HEK293 (cell line): Measurements from ENCODE around the gene FAIM.
A peak's percentile ranks its signal among the peaks of the same experiment; 100 is the strongest.

Experiments
- CTCF ChIA-PET: fragments of 350-600 bp; formaldehyde crosslinking; extraction: SDS; loops from one replicate; lab custom pipeline; 2021; ENCODE audit warnings: antibody characterized with exemption; lab: Yijun Ruan, JAX
- POLR2A ChIA-PET: fragments of 300-600 bp; formaldehyde crosslinking; extraction: SDS; loops from one replicate; lab custom pipeline; 2020; ENCODE audit warnings: antibody characterized with exemption, inconsistent platforms; lab: Yijun Ruan, JAX
- H3K27ac ChIP-seq: fragments of 200-500 bp; sonication (Bioruptor generic); 2 replicates; pipeline ENCODE4 v1.5.1; 2014; ENCODE audit warnings: low read depth, low read length, control low read depth, inconsistent platforms; ENCODE audit errors: extremely low read depth
- H3K36me3 ChIP-seq, 2 experiments: fragments of 200-500 bp in 1 of 2; sonication (Bioruptor generic) in 1 of 2; 1 replicate in 1 of 2; 2 replicates in 1 of 2; pipeline ENCODE4 v1.5.1; 2014 to 2017; ENCODE audit warnings: inconsistent platforms in 2 of 2, low read length in 2 of 2; ENCODE audit not compliant: control insufficient read depth in 2 of 2, insufficient read depth in 1 of 2
- H3K4me1 ChIP-seq: fragments of 200-500 bp; sonication (Bioruptor generic); 2 replicates; pipeline ENCODE4 v1.5.1; 2014; ENCODE audit warnings: mild to moderate bottlenecking, low read length, inconsistent platforms; ENCODE audit not compliant: control insufficient read depth, insufficient read depth
- H3K4me3 ChIP-seq: 2 replicates; pipeline ENCODE4 v1.5.1; 2011; ENCODE audit warnings: low read depth, mild to moderate bottlenecking, control low read depth, low read length, moderate library complexity
- H3K9me3 ChIP-seq: fragments of 200-500 bp; sonication (Bioruptor generic); 2 replicates; pipeline ENCODE4 v1.5.1; 2014; ENCODE audit warnings: low read depth, low read length, inconsistent platforms; ENCODE audit not compliant: control insufficient read depth, insufficient read depth
- HOXC10 ChIP-seq: sonication (generic); formaldehyde crosslinking; IDR thresholded peaks from 2 replicates; pipeline ENCODE4 v1.8.1; 2023; ENCODE audit warnings: mild to moderate bottlenecking, missing genetic modification reagents
- MZF1 ChIP-seq: fragments of 450-650 bp; formaldehyde crosslinking; IDR thresholded peaks from 2 replicates; pipeline ENCODE4 v1.5.1; 2017; ENCODE audit warnings: missing biosample characterization, missing genetic modification characterization, borderline replicate concordance
- ZBTB20 ChIP-seq: fragments of 450-650 bp; formaldehyde crosslinking; IDR thresholded peaks from 2 replicates; pipeline ENCODE4 v1.5.1; 2016; ENCODE audit warnings: missing biosample characterization, missing genetic modification characterization
- ZBTB48 ChIP-seq: fragments of 450-650 bp; formaldehyde crosslinking; IDR thresholded peaks from 2 replicates; pipeline ENCODE4 v1.5.1; 2016; ENCODE audit warnings: missing biosample characterization, missing genetic modification characterization
- ZIC2 ChIP-seq: fragments of 450-650 bp; formaldehyde crosslinking; IDR thresholded peaks from 2 replicates; pipeline ENCODE4 v1.5.1; 2016; ENCODE audit warnings: missing biosample characterization, missing genetic modification characterization
- ZNF121 ChIP-seq: fragments of 450-650 bp; formaldehyde crosslinking; IDR thresholded peaks from 2 replicates; pipeline ENCODE4 v1.5.1; 2016; ENCODE audit warnings: missing biosample characterization, missing genetic modification characterization
- ZNF157 ChIP-seq: fragments of 450-650 bp; formaldehyde crosslinking; IDR thresholded peaks from 2 replicates; pipeline ENCODE4 v1.5.1; 2016; ENCODE audit warnings: missing biosample characterization, missing genetic modification characterization
- ZNF202 ChIP-seq: fragments of 450-650 bp; formaldehyde crosslinking; IDR thresholded peaks from 2 replicates; pipeline ENCODE4 v1.5.1; 2016; ENCODE audit warnings: missing biosample characterization, missing genetic modification characterization, borderline replicate concordance
- ZNF214 ChIP-seq: fragments of 450-650 bp; formaldehyde crosslinking; IDR thresholded peaks from 2 replicates; pipeline ENCODE4 v1.5.1; 2017; ENCODE audit warnings: missing biosample characterization, mild to moderate bottlenecking, missing genetic modification characterization, borderline replicate concordance
- ZNF423 ChIP-seq: fragments of 450-650 bp; formaldehyde crosslinking; IDR thresholded peaks from 2 replicates; pipeline ENCODE4 v1.5.1; 2016; ENCODE audit warnings: missing biosample characterization, missing genetic modification characterization
- ZNF426 ChIP-seq: fragments of 450-650 bp; formaldehyde crosslinking; IDR thresholded peaks from 2 replicates; pipeline ENCODE4 v1.5.1; 2017; ENCODE audit warnings: missing biosample characterization, missing genetic modification characterization, mild to moderate bottlenecking, inconsistent platforms, moderate library complexity
- ZNF48 ChIP-seq: fragments of 450-650 bp; formaldehyde crosslinking; IDR thresholded peaks from 2 replicates; pipeline ENCODE4 v1.5.1; 2016; ENCODE audit warnings: missing biosample characterization, missing genetic modification characterization
- ZNF510 ChIP-seq: fragments of 450-650 bp; formaldehyde crosslinking; IDR thresholded peaks from 2 replicates; pipeline ENCODE4 v1.5.1; 2018; ENCODE audit warnings: mild to moderate bottlenecking, missing genetic modification characterization, missing biosample characterization; ENCODE audit not compliant: insufficient replicate concordance
- ZSCAN30 ChIP-seq: fragments of 450-650 bp; IDR thresholded peaks from 2 replicates; pipeline ENCODE4 v1.5.1; 2018; ENCODE audit warnings: missing biosample characterization, mild to moderate bottlenecking, missing genetic modification characterization, moderate library complexity
- TF ChIP-seq, protein P1 (sequence below): fragments of 450-650 bp; formaldehyde crosslinking; IDR thresholded peaks from 2 replicates; pipeline ENCODE4 v1.5.1; 2016; ENCODE audit warnings: missing biosample characterization, missing genetic modification characterization
- TF ChIP-seq, protein P2 (sequence below): fragments of 450-650 bp; formaldehyde crosslinking; conservative IDR thresholded peaks from 2 replicates; pipeline ENCODE4 v1.5.1; 2016; ENCODE audit warnings: low read depth, missing biosample characterization, missing genetic modification characterization
- TF ChIP-seq, protein P3 (sequence below): fragments of 450-650 bp; formaldehyde crosslinking; optimal IDR thresholded peaks from 2 replicates; pipeline ENCODE3; 2016; ENCODE audit warnings: missing biosample characterization, mild to moderate bottlenecking, missing genetic modification characterization

FAIM gene

DNA sequence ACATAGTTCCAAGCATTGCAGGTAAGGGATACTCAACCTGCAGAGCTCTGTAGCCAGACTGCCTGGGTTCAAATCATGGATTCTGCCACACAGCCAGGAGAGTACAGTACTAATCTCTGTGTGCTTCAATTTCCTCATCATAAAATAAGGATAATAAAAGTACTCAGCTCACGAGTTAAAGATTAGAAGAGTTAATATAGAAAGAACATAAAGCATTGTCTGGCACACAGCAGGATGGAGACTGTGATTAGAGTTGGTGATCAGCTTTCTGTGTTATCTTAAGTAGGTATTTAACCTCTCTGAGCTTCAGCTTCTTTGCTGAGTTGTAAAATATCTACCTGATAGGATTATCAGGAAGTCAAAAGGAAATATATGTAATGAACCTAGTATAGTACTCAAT is 17.2 kb upstream of the FAIM start:
- H3K27ac ChIP-seq: no peak overlapping the region
- TF ChIP-seq ZNF157 (no peak), ZNF202 (no peak), ZNF510 (tag by site-specific recombination) (no peak), ZNF48 (tag by site-specific recombination) (no peak), ZNF121 (tag by site-specific recombination) (no peak), ZNF423 (no peak), ZSCAN30 (no peak)
- TF ChIP-seq, protein P1, sequence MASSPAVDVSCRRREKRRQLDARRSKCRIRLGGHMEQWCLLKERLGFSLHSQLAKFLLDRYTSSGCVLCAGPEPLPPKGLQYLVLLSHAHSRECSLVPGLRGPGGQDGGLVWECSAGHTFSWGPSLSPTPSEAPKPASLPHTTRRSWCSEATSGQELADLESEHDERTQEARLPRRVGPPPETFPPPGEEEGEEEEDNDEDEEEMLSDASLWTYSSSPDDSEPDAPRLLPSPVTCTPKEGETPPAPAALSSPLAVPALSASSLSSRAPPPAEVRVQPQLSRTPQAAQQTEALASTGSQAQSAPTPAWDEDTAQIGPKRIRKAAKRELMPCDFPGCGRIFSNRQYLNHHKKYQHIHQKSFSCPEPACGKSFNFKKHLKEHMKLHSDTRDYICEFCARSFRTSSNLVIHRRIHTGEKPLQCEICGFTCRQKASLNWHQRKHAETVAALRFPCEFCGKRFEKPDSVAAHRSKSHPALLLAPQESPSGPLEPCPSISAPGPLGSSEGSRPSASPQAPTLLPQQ (tag by site-specific recombination): no peak
- TF ChIP-seq, protein P2, sequence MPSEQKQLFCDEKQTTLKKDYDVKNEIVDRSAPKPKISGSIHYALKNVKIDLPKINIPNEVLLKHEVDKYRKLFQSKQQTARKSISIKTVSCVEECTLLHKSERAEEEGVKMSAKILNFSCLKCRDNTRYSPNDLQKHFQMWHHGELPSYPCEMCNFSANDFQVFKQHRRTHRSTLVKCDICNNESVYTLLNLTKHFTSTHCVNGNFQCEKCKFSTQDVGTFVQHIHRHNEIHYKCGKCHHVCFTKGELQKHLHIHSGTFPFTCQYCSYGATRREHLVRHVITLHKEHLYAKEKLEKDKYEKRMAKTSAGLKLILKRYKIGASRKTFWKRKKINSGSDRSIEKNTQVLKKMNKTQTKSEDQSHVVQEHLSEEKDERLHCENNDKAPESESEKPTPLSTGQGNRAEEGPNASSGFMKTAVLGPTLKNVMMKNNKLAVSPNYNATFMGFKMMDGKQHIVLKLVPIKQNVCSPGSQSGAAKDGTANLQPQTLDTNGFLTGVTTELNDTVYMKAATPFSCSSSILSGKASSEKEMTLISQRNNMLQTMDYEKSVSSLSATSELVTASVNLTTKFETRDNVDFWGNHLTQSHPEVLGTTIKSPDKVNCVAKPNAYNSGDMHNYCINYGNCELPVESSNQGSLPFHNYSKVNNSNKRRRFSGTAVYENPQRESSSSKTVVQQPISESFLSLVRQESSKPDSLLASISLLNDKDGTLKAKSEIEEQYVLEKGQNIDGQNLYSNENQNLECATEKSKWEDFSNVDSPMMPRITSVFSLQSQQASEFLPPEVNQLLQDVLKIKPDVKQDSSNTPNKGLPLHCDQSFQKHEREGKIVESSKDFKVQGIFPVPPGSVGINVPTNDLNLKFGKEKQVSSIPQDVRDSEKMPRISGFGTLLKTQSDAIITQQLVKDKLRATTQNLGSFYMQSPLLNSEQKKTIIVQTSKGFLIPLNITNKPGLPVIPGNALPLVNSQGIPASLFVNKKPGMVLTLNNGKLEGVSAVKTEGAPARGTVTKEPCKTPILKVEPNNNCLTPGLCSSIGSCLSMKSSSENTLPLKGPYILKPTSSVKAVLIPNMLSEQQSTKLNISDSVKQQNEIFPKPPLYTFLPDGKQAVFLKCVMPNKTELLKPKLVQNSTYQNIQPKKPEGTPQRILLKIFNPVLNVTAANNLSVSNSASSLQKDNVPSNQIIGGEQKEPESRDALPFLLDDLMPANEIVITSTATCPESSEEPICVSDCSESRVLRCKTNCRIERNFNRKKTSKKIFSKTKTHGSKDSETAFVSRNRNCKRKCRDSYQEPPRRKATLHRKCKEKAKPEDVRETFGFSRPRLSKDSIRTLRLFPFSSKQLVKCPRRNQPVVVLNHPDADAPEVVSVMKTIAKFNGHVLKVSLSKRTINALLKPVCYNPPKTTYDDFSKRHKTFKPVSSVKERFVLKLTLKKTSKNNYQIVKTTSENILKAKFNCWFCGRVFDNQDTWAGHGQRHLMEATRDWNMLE: no peak
- TF ChIP-seq, protein P3, sequence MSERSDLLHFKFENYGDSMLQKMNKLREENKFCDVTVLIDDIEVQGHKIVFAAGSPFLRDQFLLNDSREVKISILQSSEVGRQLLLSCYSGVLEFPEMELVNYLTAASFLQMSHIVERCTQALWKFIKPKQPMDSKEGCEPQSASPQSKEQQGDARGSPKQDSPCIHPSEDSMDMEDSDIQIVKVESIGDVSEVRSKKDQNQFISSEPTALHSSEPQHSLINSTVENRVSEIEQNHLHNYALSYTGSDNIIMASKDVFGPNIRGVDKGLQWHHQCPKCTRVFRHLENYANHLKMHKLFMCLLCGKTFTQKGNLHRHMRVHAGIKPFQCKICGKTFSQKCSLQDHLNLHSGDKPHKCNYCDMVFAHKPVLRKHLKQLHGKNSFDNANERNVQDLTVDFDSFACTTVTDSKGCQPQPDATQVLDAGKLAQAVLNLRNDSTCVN: no peak
- ChIA-PET POLR2A (no interaction called here), CTCF (interaction anchor here (0.6 to 1.6 kb wide), 4 partner anchors 309 to 1687 kb away, joined by 3 to 7 read pairs (median 5); no protein-coding TSS in a partner anchor)
- H3K4me1 ChIP-seq: no peaks in the 10 kb centered on the region
- peaks cover 0 to 18% of the 10 kb centered on the region in 2 experiments; a peak in 2 of 3 replicates for H3K36me3 ChIP-seq
- no peak overlapping the region for H3K4me3 ChIP-seq
- H3K9me3 ChIP-seq: no peaks in the 10 kb centered on the region

DNA sequence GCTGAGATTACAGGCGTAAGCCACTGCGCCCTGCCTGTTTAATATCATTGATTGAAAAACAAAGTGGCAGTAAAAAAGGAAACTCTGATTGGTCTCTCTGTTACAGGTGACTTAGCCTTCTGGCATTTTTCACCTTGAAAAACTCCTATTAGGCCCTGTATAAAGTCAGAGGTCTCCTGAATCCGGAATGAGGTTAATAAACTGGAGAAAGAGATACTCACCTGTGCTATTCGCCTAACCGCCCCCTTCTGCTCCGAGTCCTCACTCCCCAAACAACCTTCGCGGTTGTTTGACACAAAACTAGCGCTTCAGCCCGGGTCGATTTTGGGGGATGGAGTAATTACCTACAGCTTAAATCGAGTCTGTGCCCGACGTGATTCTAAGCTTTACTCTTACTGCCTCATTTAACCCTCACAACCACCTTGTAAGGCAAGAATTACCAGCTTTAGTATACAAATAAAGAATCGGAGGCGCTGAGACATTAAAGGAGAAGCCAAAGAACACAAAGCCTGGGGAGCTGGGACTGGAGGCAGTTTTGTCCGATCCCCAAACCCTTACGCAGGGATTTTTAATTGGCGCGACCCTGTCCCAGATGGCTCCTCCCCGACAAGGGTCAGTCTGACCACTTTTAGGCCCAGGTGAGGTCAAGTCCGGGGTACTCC is 15.0 kb upstream of the FAIM start:
- CTCF ChIA-PET: interaction anchor here (0.6 to 4.2 kb wide), 13 partner anchors 8 to 386 kb away, joined by 3 to 47 read pairs (median 4); no protein-coding TSS in a partner anchor
- peak overlapping the region; percentile 89 for H3K4me3 ChIP-seq
- TF ChIP-seq HOXC10 (CRISPR knock-in tag) (no peak), ZBTB48 (tag by site-specific recombination) (peak; percentile 42; the same call in 1 of the 2 replicates), ZNF214 (no peak), ZNF426 (no peak), MZF1 (tag by site-specific recombination) (peak; percentile 95), ZBTB20 (no peak), ZIC2 (no peak)
- TF ChIP-seq, all 188 proteins: peak for 2
- Histone ChIP-seq H3K27ac (peak overlapping the region; percentile 59), H3K9me3 (no peaks in the 10 kb centered on the region), H3K36me3 (peaks cover 0 to 12% of the 10 kb centered on the region in 2 experiments; a peak in 2 of 3 replicates), H3K4me1 (no peaks in the 10 kb centered on the region)
- POLR2A ChIA-PET: interaction anchor here (0.9 to 2.7 kb wide), 6 partner anchors 13 to 342 kb away, joined by 3 to 23 read pairs (median 8); partner anchors contain the start of gene FAIM
